ENCODE measurements around the gene RBM19.

Gene RBM19

GRCh38 chr12:113852695-113853490, 113.2 kb downstream of the RBM19 start:
- no peak for DNase-seq

- DNase-seq, result no peak
These were observed 113.9 kb downstream of the RBM19 start for GRCh38 chr12:113852264-113852663.

GRCh38 chr12:113850309-113851056, 115.6 kb downstream of the RBM19 start:
- no peak for DNase-seq

GRCh38 chr12:113847856-113848255, 118.3 kb downstream of the RBM19 start:
- DNase-seq, result no peak

- no peak for DNase-seq
These were observed 119.0 kb downstream of the RBM19 start for GRCh38 chr12:113846883-113847755.

GRCh38 chr12:113845900-113846674, 120.0 kb downstream of the RBM19 start:
- no peak for DNase-seq

GRCh38 chr12:113844495-113845210, 121.5 kb downstream of the RBM19 start:
- DNase-seq, result no peak

GRCh38 chr12:113842699-113843098, 123.4 kb downstream of the RBM19 start:
- DNase-seq, result no peak

- no peak for DNase-seq
These were observed 124.3 kb downstream of the RBM19 start for GRCh38 chr12:113841786-113842185.

GRCh38 chr12:113840401-113841042, 125.6 kb downstream of the RBM19 start:
- DNase-seq, result no peak

GRCh38 chr12:113838896-113839295, 127.2 kb downstream of the RBM19 start:
- DNase-seq, result no peak

- no peak for DNase-seq
These were observed 128.4 kb downstream of the RBM19 start for GRCh38 chr12:113837528-113838296.

- no peak for DNase-seq
These were observed 129.0 kb downstream of the RBM19 start for GRCh38 chr12:113837084-113837483.

- no peak for DNase-seq
These were observed 130.2 kb downstream of the RBM19 start for GRCh38 chr12:113835896-113836295.

- no peak for DNase-seq
These were observed 130.7 kb downstream of the RBM19 start for GRCh38 chr12:113835433-113835832.

GRCh38 chr12:113833422-113833821, 132.7 kb downstream of the RBM19 start:
- no peak for DNase-seq

- DNase-seq, result no peak
These were observed 134.6 kb downstream of the RBM19 start for GRCh38 chr12:113831476-113831875.

GRCh38 chr12:113831016-113831415, 135.1 kb downstream of the RBM19 start:
- DNase-seq, result no peak

GRCh38 chr12:113829212-113829611, 136.9 kb downstream of the RBM19 start:
- no peak for DNase-seq

- no peak for DNase-seq
These were observed 138.5 kb downstream of the RBM19 start for GRCh38 chr12:113827539-113828114.
